GM21723 (cell line): Measurements from ENCODE around the gene LRMDA.

Experiments
- ATAC-seq: cut with Tn5 transposase; IDR thresholded peaks from one replicate; pipeline ENCODE4 v1.9.1; 2021; ENCODE audit warnings: mild to moderate bottlenecking, moderate library complexity; ENCODE audit not compliant: unreplicated experiment

The LRMDA gene

GRCh38 chr10:75418712-75419111 is 12.7 kb upstream of the LRMDA start:
- no peak for ATAC-seq

GRCh38 chr10:75422913-75423312 is 8.5 kb upstream of the LRMDA start:
- no peak for ATAC-seq

GRCh38 chr10:75424571-75424970 is 6.9 kb upstream of the LRMDA start:
- no peak for ATAC-seq

- ATAC-seq = no peak
Measured at GRCh38 chr10:75425291-75426079, 5.9 kb upstream of the LRMDA start.

GRCh38 chr10:75426880-75427279 is 4.5 kb upstream of the LRMDA start:
- ATAC-seq = no peak

- ATAC-seq = no peak
Measured at GRCh38 chr10:75427951-75428350, 3.5 kb upstream of the LRMDA start.

- ATAC-seq = no peak
Measured at GRCh38 chr10:75428434-75429158, 2.8 kb upstream of the LRMDA start.

- no peak for ATAC-seq
Measured at GRCh38 chr10:75429159-75429827, 2.1 kb upstream of the LRMDA start.

GRCh38 chr10:75430000-75430763 is 1.2 kb upstream of the LRMDA start:
- ATAC-seq = no peak

- no peak for ATAC-seq
Measured at GRCh38 chr10:75432176-75432575, 752 bp downstream of the LRMDA start.

- no peak for ATAC-seq
Measured at GRCh38 chr10:75432763-75433162, 1.3 kb downstream of the LRMDA start.

- no peak for ATAC-seq
Measured at GRCh38 chr10:75433216-75433615, 1.8 kb downstream of the LRMDA start.

- no peak for ATAC-seq
Measured at GRCh38 chr10:75434291-75434690, 2.9 kb downstream of the LRMDA start.

GRCh38 chr10:75435291-75435690 is 3.9 kb downstream of the LRMDA start:
- no peak for ATAC-seq

GRCh38 chr10:75436896-75437295 is 5.5 kb downstream of the LRMDA start:
- no peak for ATAC-seq

- ATAC-seq = no peak
Measured at GRCh38 chr10:75437693-75438092, 6.3 kb downstream of the LRMDA start.

GRCh38 chr10:75438275-75438674 is 6.9 kb downstream of the LRMDA start:
- no peak for ATAC-seq

- ATAC-seq = no peak
Measured at GRCh38 chr10:75439811-75440210, 8.4 kb downstream of the LRMDA start.

- ATAC-seq = no peak
Measured at GRCh38 chr10:75440271-75440793, 8.9 kb downstream of the LRMDA start.

GRCh38 chr10:75441196-75441595 is 9.8 kb downstream of the LRMDA start:
- no peak for ATAC-seq

GRCh38 chr10:75441682-75442081 is 10.3 kb downstream of the LRMDA start:
- no peak for ATAC-seq
